Loucy (cell line): ENCODE results near the gene SLC7A9.

Experiments
- H2AFZ ChIP-seq: fragments of 200-600 bp; sonication (generic); 2 replicates; pipeline ENCODE4 v1.6.0; 2016; ENCODE audit warnings: antibody characterized with exemption, mild to moderate bottlenecking, low read length, moderate library complexity
- H3F3A ChIP-seq: fragments of 200-600 bp; 2 replicates; pipeline ENCODE4 v1.6.0; 2016; ENCODE audit warnings: antibody characterized with exemption, low read depth, mild to moderate bottlenecking
- H3K27me3 ChIP-seq: fragments of 200-600 bp; sonication (generic); 2 replicates; pipeline ENCODE4 v1.6.1; 2014; ENCODE audit warnings: low read length, mild to moderate bottlenecking; ENCODE audit not compliant: insufficient read depth, poor library complexity, severe bottlenecking
- H3K36me3 ChIP-seq: fragments of 200-600 bp; sonication (generic); 2 replicates; pipeline ENCODE4 v1.6.1; 2016; ENCODE audit warnings: low read length; ENCODE audit not compliant: insufficient read depth
- H3K4me1 ChIP-seq: fragments of 200-600 bp; sonication (generic); 2 replicates; pipeline ENCODE4 v1.5.1; 2014; ENCODE audit warnings: low read length, mild to moderate bottlenecking; ENCODE audit not compliant: insufficient read depth, poor library complexity, severe bottlenecking
- H3K4me2 ChIP-seq: fragments of 200-600 bp; sonication (generic); 2 replicates; pipeline ENCODE4 v1.6.0; 2014; ENCODE audit warnings: antibody characterized with exemption, low read length, low read depth, mild to moderate bottlenecking; ENCODE audit not compliant: poor library complexity, severe bottlenecking
- H3K4me3 ChIP-seq: fragments of 200-600 bp; sonication (generic); 2 replicates; pipeline ENCODE4 v1.5.1; 2014; ENCODE audit warnings: low read length, mild to moderate bottlenecking, mixed read lengths; ENCODE audit not compliant: poor library complexity, severe bottlenecking
- H3K79me2 ChIP-seq: fragments of 200-600 bp; sonication (generic); 2 replicates; pipeline ENCODE4 v1.6.1; 2014; ENCODE audit warnings: low read length; ENCODE audit not compliant: insufficient read depth
- H3K9ac ChIP-seq: fragments of 200-600 bp; sonication (generic); 2 replicates; pipeline ENCODE4 v1.6.0; 2014; ENCODE audit warnings: mild to moderate bottlenecking, low read depth, low read length, moderate library complexity; ENCODE audit not compliant: poor library complexity, severe bottlenecking
- H3K9me2 ChIP-seq: fragments of 200-600 bp; sonication (generic); replicated peaks from 2 replicates; pipeline ENCODE4 v1.6.1; 2016; ENCODE audit warnings: low read depth, low read length, mixed read lengths
- H3K9me3 ChIP-seq: fragments of 200-600 bp; sonication (generic); 2 replicates; pipeline ENCODE4 v1.6.1; 2014; ENCODE audit warnings: mild to moderate bottlenecking, antibody characterized with exemption, low read length, low read depth; ENCODE audit not compliant: insufficient read depth
- H4K20me1 ChIP-seq: fragments of 200-600 bp; sonication (generic); 2 replicates; pipeline ENCODE4 v1.6.0; 2014; ENCODE audit warnings: antibody characterized with exemption, low read length, mild to moderate bottlenecking; ENCODE audit not compliant: insufficient read depth, poor library complexity, severe bottlenecking
- CTCF ChIP-seq: fragments of 200-600 bp; sonication (generic); conservative IDR thresholded peaks from 2 replicates; pipeline ENCODE4 v1.5.1; 2014; ENCODE audit warnings: mild to moderate bottlenecking, antibody characterized with exemption, low read length
- EZH2phosphoT487 ChIP-seq: fragments of 200-600 bp; IDR thresholded peaks from 2 replicates; pipeline ENCODE4 v1.6.1; 2018; ENCODE audit warnings: antibody characterized with exemption, mild to moderate bottlenecking, moderate library complexity, borderline replicate concordance

The SLC7A9 gene

GRCh38 chr19:32876236-32876918, 6.8 kb upstream of the SLC7A9 start:
- Histone ChIP-seq H3K9me3 (no peaks in the 10 kb centered on the region), H4K20me1 (no peaks in the 10 kb centered on the region), H2AFZ (no peak overlapping the region), H3K27me3 (no peaks in the 10 kb centered on the region), H3K4me1 (no peaks in the 10 kb centered on the region), H3K9me2 (no peaks in the 10 kb centered on the region), H3K36me3 (no peaks in the 10 kb centered on the region), H3K4me2 (no peak overlapping the region), H3K9ac (no peak overlapping the region), H3K4me3 (no peak overlapping the region), H3F3A (no peaks in the 10 kb centered on the region), H3K79me2 (no peaks in the 10 kb centered on the region)
- no peak for TF ChIP-seq CTCF
- TF ChIP-seq EZH2phosphoT487 = no peak

- H3K9me2 ChIP-seq = no peaks in the 10 kb centered on the region
- H4K20me1 ChIP-seq = no peaks in the 10 kb centered on the region
- H3K9ac ChIP-seq = no peak overlapping the region
- no peak overlapping the region for H3K4me2 ChIP-seq
- H3K9me3 ChIP-seq = no peaks in the 10 kb centered on the region
- no peaks in the 10 kb centered on the region for H3K27me3 ChIP-seq
- no peak for TF ChIP-seq CTCF
- no peak for TF ChIP-seq EZH2phosphoT487
- no peak overlapping the region for H3K4me3 ChIP-seq
- no peaks in the 10 kb centered on the region for H3K79me2 ChIP-seq
- H3K4me1 ChIP-seq = no peaks in the 10 kb centered on the region
- no peaks in the 10 kb centered on the region for H3F3A ChIP-seq
- no peaks in the 10 kb centered on the region for H3K36me3 ChIP-seq
- H2AFZ ChIP-seq = no peak overlapping the region
Observed at GRCh38 chr19:32875428-32875827, 5.9 kb upstream of the SLC7A9 start.

GRCh38 chr19:32874605-32875004, 5.0 kb upstream of the SLC7A9 start:
- Histone ChIP-seq H3K79me2 (no peaks in the 10 kb centered on the region), H2AFZ (no peak overlapping the region), H3K9me3 (no peaks in the 10 kb centered on the region), H3K4me3 (no peak overlapping the region), H3K9me2 (no peaks in the 10 kb centered on the region), H3F3A (no peaks in the 10 kb centered on the region), H3K36me3 (no peaks in the 10 kb centered on the region), H3K9ac (no peak overlapping the region), H3K4me2 (no peak overlapping the region), H3K4me1 (no peaks in the 10 kb centered on the region), H3K27me3 (no peaks in the 10 kb centered on the region), H4K20me1 (no peaks in the 10 kb centered on the region)
- TF ChIP-seq EZH2phosphoT487 (no peak), CTCF (no peak)
